ENCODE results near the gene SMIM33. TPM values are rescaled to one million over a fixed set of nuclear protein-coding genes. Genes with fewer than 3 reads are reported as not detected.
A peak's percentile ranks its signal among the peaks of the same experiment; 100 is the strongest.

SMIM33 gene
- total and polyA plus RNA-seq, 9 of the 15 experiments (the other 6 are each of a cell fraction or from before 2014, with no cell fraction given): not detected

GRCh38 chr5:139474890-139475791 is 4.3 kb downstream of the SMIM33 start (continued):
- TF ChIP-seq DLX4 (CRISPR knock-in tag; IDR thresholded peaks at IDR 0.05) (no peak), IRF9 (tag; IDR thresholded peaks at IDR 0.05) (peak; percentile 97), FOS (IDR thresholded peaks at IDR 0.05; ENCODE audit: extremely low read depth, insufficient read length) (no peak), MAX (CRISPR knock-in tag; IDR thresholded peaks at IDR 0.05) (peak; percentile 58; the same call in 1 of the 2 replicates), NR1H2 (CRISPR knock-in tag; IDR thresholded peaks at IDR 0.05) (no peak), ZNF232 (CRISPR knock-in tag; IDR thresholded peaks at IDR 0.05) (no peak), CREB1 (IDR thresholded peaks at IDR 0.05) (0 out of 2 replicates have a peak, but pooled peaks have one; percentile 11), CREB1 (CRISPR knock-in tag; IDR thresholded peaks at IDR 0.05) (no peak), TAF15 (IDR thresholded peaks at IDR 0.05; ENCODE audit: low read depth, low read length) (no peak), CBFB (CRISPR knock-in tag; IDR thresholded peaks at IDR 0.05) (peak; percentile 97), SP2 (IDR thresholded peaks at IDR 0.05; ENCODE audit: extremely low read depth, low read depth, low read length, poor library complexity, severe bottlenecking) (no peak), ZKSCAN8 (CRISPR knock-in tag; IDR thresholded peaks at IDR 0.05) (no peak; the same call in 1 of the 2 replicates), CTBP1 (IDR thresholded peaks at IDR 0.05; ENCODE audit: borderline replicate concordance) (peak; percentile 75; the same call in 1 of the 2 replicates), NR2F6 (CRISPR knock-in tag; IDR thresholded peaks at IDR 0.05) (no peak), GTF2B (IDR thresholded peaks at IDR 0.05; ENCODE audit: extremely low read depth, insufficient read length) (no peak), TBL1XR1 (IDR thresholded peaks at IDR 0.05; ENCODE audit: low read length in 2 of 2) (peak in 1 of 2 experiments; percentile 60; a peak in 1 of 4 replicates), ZNF324 (CRISPR knock-in tag; IDR thresholded peaks at IDR 0.05) (no peak), ELF1 (tag; IDR thresholded peaks at IDR 0.05) (peak; percentile 64), EZH2 (IDR thresholded peaks at IDR 0.05; ENCODE audit: borderline replicate concordance, low read depth, low read length) (no peak), AFF1 (IDR thresholded peaks at IDR 0.05; ENCODE audit: low read depth in 1 of 2, partially characterized antibody in 2 of 2) (peak in 1 of 2 experiments; percentile 60)

All from K562 (cell line).